Kidney (tissue), 14 donors: Measurements from ENCODE around the gene GALNT3. TPM values are rescaled to one million over a fixed set of nuclear protein-coding genes. Genes with fewer than 3 reads are reported as not detected.

Source experiments
- DNase-seq, 5 donors: peaks; one replicate each; pipeline ENCODE4 v3.0.0-alpha.2; 2013 to 2020
- FAIRE-seq: peaks from 2 replicates; lab custom pipeline; 2012; peaks lifted over from hg19 to GRCh38; lab: Jason Lieb, UNC
- H3K27ac ChIP-seq, 2 donors: one replicate each; pipeline ENCODE4 v1.7.0; 2013; ENCODE audit warnings: low read depth in 2 of 2, low read length in 2 of 2, inconsistent platforms in 1 of 2
- H3K27me3 ChIP-seq: one replicate; pipeline ENCODE4 v1.7.1; 2013; ENCODE audit warnings: low read length, inconsistent platforms; ENCODE audit not compliant: control insufficient read depth, insufficient read depth
- H3K36me3 ChIP-seq, 3 donors: one replicate each; pipeline versions ENCODE4 v1.7.0 to v1.7.1; 2013; ENCODE audit warnings: low read length in 3 of 3, control low read depth in 1 of 3, inconsistent platforms in 1 of 3; ENCODE audit not compliant: insufficient read depth in 3 of 3, control insufficient read depth in 2 of 3
- H3K4me1 ChIP-seq, 3 donors: one replicate each; pipeline versions ENCODE4 v1.7.0 to v1.7.1; 2013; ENCODE audit warnings: low read length in 3 of 3, inconsistent platforms in 1 of 3, low read depth in 1 of 3; ENCODE audit not compliant: control insufficient read depth in 2 of 3, insufficient read depth in 2 of 3
- H3K4me3 ChIP-seq, 3 donors: one replicate each; pipeline versions ENCODE4 v1.7.0 to v1.8.1; 2013; ENCODE audit warnings: low read length in 3 of 3, control low read depth in 1 of 3, inconsistent platforms in 1 of 3
- H3K9ac ChIP-seq, 3 donors: one replicate each; pipeline versions ENCODE4 v1.7.0 to v1.7.1; 2013; ENCODE audit warnings: low read length in 3 of 3, control low read depth in 1 of 3, inconsistent platforms in 1 of 3
- H3K9me3 ChIP-seq, 3 donors: one replicate each; pipeline versions ENCODE4 v1.7.0 to v1.7.1; 2013; ENCODE audit warnings: low read length in 3 of 3, control low read depth in 1 of 3, inconsistent platforms in 1 of 3; ENCODE audit not compliant: control insufficient read depth in 2 of 3, insufficient read depth in 1 of 3
- CTCF ChIP-seq: IDR thresholded peaks from 3 replicates; pipeline ENCODE4 v1.5.1; 2012; ENCODE audit warnings: mild to moderate bottlenecking, moderate library complexity, borderline replicate concordance; ENCODE audit not compliant: insufficient read depth; ENCODE audit errors: extremely low read depth
- intact Hi-C: fragments of 100-400 bp; cut with DNase I; formaldehyde crosslinking; loops from one replicate; pipeline ENCODE4 v1.11.1; 2022
- polyA plus RNA-seq: library from polyadenylated mRNA; stranded (reverse); fragments of 350-450 nt; fragmentation: Illumina TruSeq; extraction: RNeasy Lipid Tissue Mini Kit (QIAGEN cat#74804); gene quantifications from one replicate; pipeline ENCODE4 v1.2.3, GENCODE V29; 2014; ENCODE audit warnings: low read depth, low replicate concordance; ENCODE audit not compliant: insufficient read depth
- total RNA-seq: library from RNA; stranded (reverse); fragmentation: NEBNext Ultra II Directional; extraction: Animal tissue kit (Norgen Biotek cat#: 25700); gene quantifications from one replicate; pipeline ENCODE4 v1.2.1, GENCODE V29; 2021
- donor health status: control.
- donor health status: control.
- donor health status: control.
- donor health status: control.
- donor health status: control.
- donor health status: DM: yes; HTN: yes; CAD: no.
- donor health status: Normal renal cell carcinoma (clear cell type).

GALNT3 gene
- total and polyA plus RNA-seq, 2 donors from 2014 or later, result 8.8 to 38.6 TPM

GRCh38 chr2:165796129-165796528, 2.1 kb upstream of the GALNT3 start:
- Histone ChIP-seq H3K9ac (no peak overlapping the region), H3K9me3 (no peaks in the 10 kb centered on the region), H3K27me3 (peaks cover 6% of the 10 kb centered on the region), H3K36me3 (no peaks in the 10 kb centered on the region), H3K4me1 (no peaks in the 10 kb centered on the region), H3K4me3 (no peak overlapping the region), H3K27ac (no peak overlapping the region)
- FAIRE-seq (no peak), DNase-seq (no peak)
- intact Hi-C loops, result no loop called here
- no peak for TF ChIP-seq CTCF

GRCh38 chr2:165795011-165795410, 964 bp upstream of the GALNT3 start:
- Histone ChIP-seq H3K36me3 (no peaks in the 10 kb centered on the region), H3K27ac (peak overlapping the region; percentile 18 to 63), H3K4me3 (peak overlapping the region in 2 of 3 donors; percentile 57 to 85), H3K9me3 (no peaks in the 10 kb centered on the region), H3K4me1 (no peaks in the 10 kb centered on the region), H3K9ac (no peak overlapping the region), H3K27me3 (peaks cover 6% of the 10 kb centered on the region)
- intact Hi-C loops, result no loop called here
- no peak for TF ChIP-seq CTCF
- DNase-seq (no peak), FAIRE-seq (no peak)

GRCh38 chr2:165794536-165794928, 485 bp upstream of the GALNT3 start:
- Histone ChIP-seq H3K27ac (peak overlapping the region; percentile 63 to 80), H3K9ac (peak overlapping the region in 2 of 3 donors; percentile 11 to 68), H3K4me1 (no peaks in the 10 kb centered on the region), H3K9me3 (no peaks in the 10 kb centered on the region), H3K36me3 (no peaks in the 10 kb centered on the region), H3K27me3 (peaks cover 6% of the 10 kb centered on the region), H3K4me3 (peak overlapping the region; percentile 40 to 85 (median 57))
- TF ChIP-seq CTCF, result no peak
- intact Hi-C loops, result no loop called here
- no peak for FAIRE-seq
- DNase-seq, result peak in 3 of 5 donors; percentile 52 to 77 (median 54)
